AG09309 (cell line): ENCODE results near the gene NIPSNAP3A.
A peak's percentile ranks its signal among the peaks of the same experiment; 100 is the strongest.

Experiments
- DNase-seq: peaks from one replicate; pipeline ENCODE4 v3.0.0-alpha.2; 2010; ENCODE audit warnings: low read depth
- H3K4me3 ChIP-seq: 2 replicates; pipeline ENCODE4 v1.5.1; 2011; ENCODE audit warnings: mild to moderate bottlenecking, low read depth, low read length, moderate library complexity; ENCODE audit not compliant: control insufficient read depth
- CTCF ChIP-seq: IDR thresholded peaks from 2 replicates; pipeline ENCODE4 v1.5.1; 2011; ENCODE audit warnings: mild to moderate bottlenecking, low read depth, low read length, inconsistent platforms; ENCODE audit not compliant: insufficient read depth, control insufficient read depth; ENCODE audit errors: missing control alignments

The NIPSNAP3A gene

GRCh38 chr9:104743376-104743985, 4.0 kb upstream of the NIPSNAP3A start:
- H3K4me3 ChIP-seq: no peak overlapping the region
- TF ChIP-seq CTCF: peak; percentile 59
- peak; percentile 32 for DNase-seq

DNA sequence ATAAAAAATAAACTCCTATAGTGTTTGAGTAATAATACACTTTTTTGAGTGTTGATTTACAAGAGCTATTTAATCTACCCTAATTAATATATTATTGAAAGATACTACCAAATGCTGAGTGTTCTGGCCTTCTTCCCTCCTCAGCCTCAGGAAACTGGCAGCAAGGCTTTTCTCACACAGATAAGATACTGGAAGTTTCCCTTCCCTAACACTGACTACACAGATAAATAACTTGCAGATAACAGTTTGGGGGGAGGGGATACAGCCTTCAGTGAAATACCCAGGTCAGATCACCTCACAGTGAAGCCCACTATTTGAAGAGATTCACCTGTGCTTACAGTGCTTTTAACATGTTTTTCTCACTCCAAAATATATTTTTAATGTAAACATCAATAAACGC, 1.6 kb upstream of the NIPSNAP3A start:
- no peak for DNase-seq
- no peak overlapping the region for H3K4me3 ChIP-seq
- TF ChIP-seq CTCF: no peak

GRCh38 chr9:104746285-104746684, 1.2 kb upstream of the NIPSNAP3A start:
- H3K4me3 ChIP-seq: no peak overlapping the region
- no peak for TF ChIP-seq CTCF
- DNase-seq: no peak

GRCh38 chr9:104746798-104747197, 685 bp upstream of the NIPSNAP3A start:
- no peak for TF ChIP-seq CTCF
- H3K4me3 ChIP-seq: peak overlapping the region; percentile 90
- DNase-seq: no peak

- no peak for TF ChIP-seq CTCF
- no peak for DNase-seq
- peak overlapping the region; percentile 90 for H3K4me3 ChIP-seq
These were observed 278 bp upstream of the NIPSNAP3A start for GRCh38 chr9:104747245-104747564.

GRCh38 chr9:104748359-104749031, 1.0 kb downstream of the NIPSNAP3A start:
- H3K4me3 ChIP-seq: peak overlapping the region; percentile 90
- DNase-seq: no peak
- no peak for TF ChIP-seq CTCF
